RKO (cell line): ENCODE data around the gene EML5.

Experiments
- DNase-seq: peaks from one replicate; pipeline ENCODE4 v3.0.0-alpha.2; 2016; ENCODE audit warnings: low spot score

EML5 gene

GRCh38 chr14:88614218-88614907, 178.4 kb downstream of the EML5 start:
- no peak for DNase-seq

GRCh38 chr14:88613552-88614010, 179.2 kb downstream of the EML5 start:
- peak; percentile 53 for DNase-seq

- no peak for DNase-seq
These were observed 179.8 kb downstream of the EML5 start for GRCh38 chr14:88612981-88613380.

GRCh38 chr14:88611878-88612277, 180.9 kb downstream of the EML5 start:
- no peak for DNase-seq

- DNase-seq = no peak
These were observed 184.9 kb downstream of the EML5 start for GRCh38 chr14:88607829-88608228.

- no peak for DNase-seq
These were observed 187.2 kb downstream of the EML5 start for GRCh38 chr14:88605594-88605993.

GRCh38 chr14:88604212-88604611, 188.5 kb downstream of the EML5 start:
- DNase-seq = no peak

- no peak for DNase-seq
These were observed 192.9 kb downstream of the EML5 start for GRCh38 chr14:88599761-88600439.

- no peak for DNase-seq
These were observed 193.4 kb downstream of the EML5 start for GRCh38 chr14:88599326-88599725.

GRCh38 chr14:88598097-88598675, 194.6 kb downstream of the EML5 start:
- DNase-seq = no peak

- no peak for DNase-seq
These were observed 195.2 kb downstream of the EML5 start for GRCh38 chr14:88597601-88598000.

GRCh38 chr14:88597038-88597437, 195.7 kb downstream of the EML5 start:
- DNase-seq = no peak

GRCh38 chr14:88592031-88592430, 200.7 kb downstream of the EML5 start:
- DNase-seq = no peak

GRCh38 chr14:88590173-88590572, 202.6 kb downstream of the EML5 start:
- no peak for DNase-seq

- DNase-seq = no peak
These were observed 204.7 kb downstream of the EML5 start for GRCh38 chr14:88588081-88588480.

GRCh38 chr14:88584451-88584850, 208.3 kb downstream of the EML5 start:
- no peak for DNase-seq

- no peak for DNase-seq
These were observed 216.5 kb downstream of the EML5 start for GRCh38 chr14:88576222-88576621.

- DNase-seq = no peak
These were observed 220.6 kb downstream of the EML5 start for GRCh38 chr14:88572117-88572516.

GRCh38 chr14:88568196-88568595, 224.6 kb downstream of the EML5 start:
- no peak for DNase-seq

- no peak for DNase-seq
These were observed 227.3 kb downstream of the EML5 start for GRCh38 chr14:88565427-88565826.

- DNase-seq = no peak
These were observed 228.9 kb downstream of the EML5 start for GRCh38 chr14:88563845-88564244.

GRCh38 chr14:88562831-88563686, 229.7 kb downstream of the EML5 start, which contains the start of gene ZC3H14:
TSS of gene ZC3H14 (plus strand) at chr14:88563037. CDS start at chr14:88563134, 97 bp downstream.
- DNase-seq = peak; percentile 85
